ENCODE data around the gene PYROXD2.

DNA sequence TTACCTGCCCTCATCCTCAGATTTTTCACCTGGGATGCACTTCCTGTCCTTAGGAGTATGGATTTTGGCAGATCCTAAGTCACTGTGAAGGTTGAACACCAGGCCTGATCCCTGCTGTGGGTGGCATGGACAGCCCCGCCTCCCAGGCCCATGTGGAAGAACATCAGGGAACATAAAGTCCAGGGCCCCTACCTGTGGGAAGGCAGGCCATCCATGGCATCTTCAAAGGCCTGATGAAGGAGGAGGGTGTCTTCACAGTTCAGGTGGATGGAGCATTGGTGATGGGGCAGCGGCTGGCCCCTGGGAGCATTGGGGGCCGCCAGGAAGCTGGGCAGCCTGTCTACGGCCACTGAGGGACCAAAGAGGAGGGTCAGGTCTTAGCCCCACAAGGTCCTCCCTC lies 24.6 kb downstream of the PYROXD2 start:
- TF ChIP-seq TAF1 (IDR thresholded peaks at IDR 0.05; ENCODE audit: low read depth, low read length) (no peak), SAP30 (IDR thresholded peaks at IDR 0.05; ENCODE audit: insufficient read depth, insufficient replicate concordance, low read length) (no peak), RAD21 (IDR thresholded peaks at IDR 0.05 in 1 of 2, conservative IDR thresholded peaks at IDR 0.05 in 1 of 2; ENCODE audit: low read depth in 2 of 2, low read length in 2 of 2) (no peak), EZH2 (IDR thresholded peaks at IDR 0.05; ENCODE audit: low read depth, low read length, severe bottlenecking) (no peak), POLR2AphosphoS5 (IDR thresholded peaks at IDR 0.05; ENCODE audit: low read depth, low read length) (no peak)
- TF ChIP-seq, protein P1, sequence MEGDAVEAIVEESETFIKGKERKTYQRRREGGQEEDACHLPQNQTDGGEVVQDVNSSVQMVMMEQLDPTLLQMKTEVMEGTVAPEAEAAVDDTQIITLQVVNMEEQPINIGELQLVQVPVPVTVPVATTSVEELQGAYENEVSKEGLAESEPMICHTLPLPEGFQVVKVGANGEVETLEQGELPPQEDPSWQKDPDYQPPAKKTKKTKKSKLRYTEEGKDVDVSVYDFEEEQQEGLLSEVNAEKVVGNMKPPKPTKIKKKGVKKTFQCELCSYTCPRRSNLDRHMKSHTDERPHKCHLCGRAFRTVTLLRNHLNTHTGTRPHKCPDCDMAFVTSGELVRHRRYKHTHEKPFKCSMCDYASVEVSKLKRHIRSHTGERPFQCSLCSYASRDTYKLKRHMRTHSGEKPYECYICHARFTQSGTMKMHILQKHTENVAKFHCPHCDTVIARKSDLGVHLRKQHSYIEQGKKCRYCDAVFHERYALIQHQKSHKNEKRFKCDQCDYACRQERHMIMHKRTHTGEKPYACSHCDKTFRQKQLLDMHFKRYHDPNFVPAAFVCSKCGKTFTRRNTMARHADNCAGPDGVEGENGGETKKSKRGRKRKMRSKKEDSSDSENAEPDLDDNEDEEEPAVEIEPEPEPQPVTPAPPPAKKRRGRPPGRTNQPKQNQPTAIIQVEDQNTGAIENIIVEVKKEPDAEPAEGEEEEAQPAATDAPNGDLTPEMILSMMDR (IDR thresholded peaks at IDR 0.05; ENCODE audit: control extremely low read depth in 1 of 3, insufficient read depth in 1 of 3, low read depth in 1 of 3, low read length in 3 of 3) = no peak

Data from H1 (cell line).